Activated CD8-positive, alpha-beta T cell treated with anti-CD3 and anti-CD28 coated beads for 36 hours (primary cell): ENCODE data around the gene LRRTM4. TPM values are rescaled to one million over a fixed set of nuclear protein-coding genes. Genes with fewer than 3 reads are reported as not detected.

Source experiments
- ATAC-seq: fragments of 200-7000 bp; cut with Tn5 transposase; one replicate; pipeline ENCODE4 v1.10.0; 2021; ENCODE audit warnings: mild to moderate bottlenecking, moderate library complexity
- CTCF ChIA-PET: fragments of 350-600 bp; sonication (Branson Sonifier 250); formaldehyde crosslinking; loops from one replicate; lab custom pipeline; 2021; ENCODE audit warnings: antibody characterized with exemption; lab: Charles Lee
- POLR2A ChIA-PET: fragments of 350-600 bp; sonication (Branson Sonifier 250); formaldehyde crosslinking; loops from one replicate; lab custom pipeline; 2021; ENCODE audit warnings: antibody characterized with exemption; lab: Charles Lee
- DNase-seq: peaks from one replicate; pipeline ENCODE4 v3.0.0-alpha.2; 2020
- H3K27ac Mint-ChIP-seq: one replicate; pipeline ENCODE4 v1.8.0; 2021; ENCODE audit warnings: mild to moderate bottlenecking, mixed read lengths
- H3K27me3 Mint-ChIP-seq: one replicate; pipeline ENCODE4 v1.8.0; 2021; ENCODE audit warnings: mixed read lengths
- H3K36me3 Mint-ChIP-seq: one replicate; pipeline ENCODE4 v1.8.0; 2021; ENCODE audit warnings: low read depth, mixed read lengths
- H3K4me1 Mint-ChIP-seq: one replicate; pipeline ENCODE4 v1.8.0; 2021; ENCODE audit warnings: low read depth, mixed read lengths
- H3K4me3 Mint-ChIP-seq: one replicate; pipeline ENCODE4 v1.8.0; 2021; ENCODE audit warnings: mild to moderate bottlenecking, moderate library complexity, mixed read lengths
- H3K9me3 Mint-ChIP-seq: one replicate; pipeline ENCODE4 v1.8.0; 2021; ENCODE audit warnings: mixed read lengths
- CTCF ChIP-seq: fragments of 200-600 bp; IDR thresholded peaks from one replicate; pipeline ENCODE4 v1.8.0; 2022; ENCODE audit warnings: antibody characterized with exemption, mild to moderate bottlenecking
- intact Hi-C: fragments of 100-400 bp; cut with micrococcal nuclease; formaldehyde crosslinking; loops from one replicate; pipeline ENCODE4 v1.10.0; 2022
- total RNA-seq, 2 experiments: library from RNA; stranded (reverse); gene quantifications; one replicate each; pipeline ENCODE4 v1.2.3, GENCODE V29; 2021

Gene LRRTM4
- total RNA-seq, 2 experiments from 2014 or later: not detected

GRCh38 chr2:77552956-77553355 is 30.8 kb upstream of the LRRTM4 start:
- H3K4me3 Mint-ChIP-seq: no peak overlapping the region
- no peaks in the 10 kb centered on the region for H3K4me1 Mint-ChIP-seq
- no peak for TF ChIP-seq CTCF
- no peaks in the 10 kb centered on the region for H3K27me3 Mint-ChIP-seq
- peaks cover 19% of the 10 kb centered on the region for H3K9me3 Mint-ChIP-seq
- intact Hi-C loops: no loop called here
- no peak for ATAC-seq
- no peaks in the 10 kb centered on the region for H3K36me3 Mint-ChIP-seq
- no peak for DNase-seq
- ChIA-PET CTCF (no interaction called here), POLR2A (no interaction called here)
- no peak overlapping the region for H3K27ac Mint-ChIP-seq

GRCh38 chr2:77538031-77538430 is 15.9 kb upstream of the LRRTM4 start:
- Mint-ChIP-seq H3K27ac (no peak overlapping the region), H3K36me3 (no peaks in the 10 kb centered on the region), H3K4me1 (no peaks in the 10 kb centered on the region), H3K27me3 (no peaks in the 10 kb centered on the region), H3K9me3 (peaks cover 22% of the 10 kb centered on the region), H3K4me3 (no peak overlapping the region)
- ChIA-PET POLR2A (no interaction called here), CTCF (no interaction called here)
- ATAC-seq (no peak), DNase-seq (no peak)
- no peak for TF ChIP-seq CTCF
- intact Hi-C loops: no loop called here

GRCh38 chr2:77522888-77523287 is 712 bp upstream of the LRRTM4 start:
- no peaks in the 10 kb centered on the region for H3K36me3 Mint-ChIP-seq
- H3K27me3 Mint-ChIP-seq: no peaks in the 10 kb centered on the region
- ChIA-PET CTCF (no interaction called here), POLR2A (no interaction called here)
- no peak for ATAC-seq
- no peak overlapping the region for H3K4me3 Mint-ChIP-seq
- no peaks in the 10 kb centered on the region for H3K4me1 Mint-ChIP-seq
- TF ChIP-seq CTCF: no peak
- intact Hi-C loops: no loop called here
- DNase-seq: no peak
- no peak overlapping the region for H3K27ac Mint-ChIP-seq
- H3K9me3 Mint-ChIP-seq: peaks cover 10% of the 10 kb centered on the region

GRCh38 chr2:77521548-77521891 is 656 bp downstream of the LRRTM4 start:
- DNase-seq: no peak
- Mint-ChIP-seq H3K4me1 (no peaks in the 10 kb centered on the region), H3K27ac (no peak overlapping the region), H3K27me3 (no peaks in the 10 kb centered on the region), H3K4me3 (no peak overlapping the region), H3K9me3 (peaks cover 10% of the 10 kb centered on the region), H3K36me3 (no peaks in the 10 kb centered on the region)
- POLR2A ChIA-PET: no interaction called here
- no peak for ATAC-seq
- CTCF ChIA-PET: no interaction called here
- no peak for TF ChIP-seq CTCF
- intact Hi-C loops: no loop called here

- Mint-ChIP-seq H3K27me3 (no peaks in the 10 kb centered on the region), H3K27ac (no peak overlapping the region), H3K9me3 (peaks cover 10% of the 10 kb centered on the region), H3K4me1 (no peaks in the 10 kb centered on the region), H3K4me3 (no peak overlapping the region), H3K36me3 (no peaks in the 10 kb centered on the region)
- intact Hi-C loops: no loop called here
- ATAC-seq: no peak
- POLR2A ChIA-PET: no interaction called here
- no peak for TF ChIP-seq CTCF
- CTCF ChIA-PET: no interaction called here
- no peak for DNase-seq
These were observed 1.3 kb downstream of the LRRTM4 start for GRCh38 chr2:77520641-77521547.
